K562 (cell line): ENCODE results near the gene AKNAD1. TPM values are rescaled to one million over a fixed set of nuclear protein-coding genes. Genes with fewer than 3 reads are reported as not detected.

Experiments used
- ATAC-seq: fragments of 200-7000 bp; cut with Tn5 transposase; 3 replicates; pipeline ENCODE4 v1.9.1; 2020; ENCODE audit warnings: moderate library complexity
- BruUV-seq: library from RNA; stranded (reverse); fragments of 400-500 nt; replicated peaks from 2 replicates; lab custom pipeline; 2021; lab: Mats Ljungman, UMichigan
- CTCF ChIA-PET: fragments of 300-600 bp; formaldehyde crosslinking; extraction: SDS; loops from one replicate; lab custom pipeline; 2021; ENCODE audit warnings: low intra/inter-chr PET ratio; lab: Yijun Ruan, JAX
- POLR2A ChIA-PET: fragments of 300-600, 350-650 bp; sonication (Branson Sonifier 250); formaldehyde crosslinking; extraction: SDS; loops from one replicate; lab custom pipeline; 2021; ENCODE audit warnings: antibody characterized with exemption, inconsistent platforms; lab: Yijun Ruan, JAX
- DNase-seq, 4 experiments: peaks; one replicate each; pipeline versions ENCODE4 v3.0.0 to v3.0.0-alpha.2; 2011 to 2018; ENCODE audit warnings: low spot score in 3 of 4, mixed read lengths in 3 of 4; ENCODE audit errors: extremely low read depth in 1 of 4
- FAIRE-seq: peaks from 2 replicates; lab custom pipeline; 2011; peaks lifted over from hg19 to GRCh38; lab: Jason Lieb, UNC
- H2AFZ ChIP-seq: 2 replicates; pipeline ENCODE4 v1.6.0; 2011; ENCODE audit warnings: low read depth, low read length, control low read depth, inconsistent platforms
- H3K27ac ChIP-seq: fragments of 200-600 bp; 3 replicates; pipeline ENCODE4 v1.8.0; 2011; ENCODE audit warnings: low read depth, mild to moderate bottlenecking, control low read depth, inconsistent platforms, low read length, moderate library complexity, mixed read lengths; ENCODE audit errors: extremely low read depth
- H3K27me3 ChIP-seq, 2 experiments: fragments of 300-600 bp in 1 of 2; 2 replicates in 1 of 2; 3 replicates in 1 of 2; pipeline versions ENCODE4 v1.6.0 to v1.8.0; 2011; ENCODE audit warnings: inconsistent platforms in 2 of 2, low read length in 2 of 2, mild to moderate bottlenecking in 1 of 2, mixed read lengths in 1 of 2, moderate library complexity in 1 of 2; ENCODE audit not compliant: control insufficient read depth in 2 of 2, insufficient read depth in 2 of 2
- H3K36me3 ChIP-seq: fragments of 300-600 bp; 3 replicates; pipeline ENCODE4 v1.8.0; 2011; ENCODE audit warnings: mild to moderate bottlenecking, low read length, inconsistent platforms; ENCODE audit not compliant: control insufficient read depth, insufficient read depth
- H3K4me1 ChIP-seq, 2 experiments: fragments of 200-600 bp in 1 of 2; replicated peaks in 1 of 2; 2 replicates in 1 of 2; 3 replicates in 1 of 2; pipeline versions ENCODE4 v1.5.1 to v1.8.0; 2011; ENCODE audit warnings: inconsistent platforms in 2 of 2, low read length in 2 of 2, mild to moderate bottlenecking in 1 of 2, mixed read lengths in 1 of 2, moderate library complexity in 1 of 2; ENCODE audit not compliant: control insufficient read depth in 2 of 2, insufficient read depth in 2 of 2
- H3K4me2 ChIP-seq: 2 replicates; pipeline ENCODE4 v1.6.1; 2011; ENCODE audit warnings: low read length, control low read depth, inconsistent platforms, mixed read lengths; ENCODE audit not compliant: insufficient read depth
- H3K4me3 ChIP-seq: fragments of 200-600 bp; sonication (generic), shearing (Covaris generic); 2 replicates; pipeline ENCODE4 v1.5.1; 2016; ENCODE audit warnings: control low read depth, inconsistent platforms
- H3K79me2 ChIP-seq: fragments of 200-600 bp; 3 replicates; pipeline ENCODE4 v1.8.0; 2011; ENCODE audit warnings: low read length, inconsistent platforms; ENCODE audit not compliant: control insufficient read depth, insufficient read depth
- H3K9ac ChIP-seq, 2 experiments: 2 replicates each; pipeline versions ENCODE4 v1.6.0 to v1.6.1; 2011; ENCODE audit warnings: low read depth in 2 of 2, low read length in 2 of 2, control low read depth in 1 of 2, inconsistent platforms in 1 of 2, mild to moderate bottlenecking in 1 of 2, mixed read lengths in 1 of 2; ENCODE audit not compliant: insufficient read depth in 1 of 2
- H3K9me1 ChIP-seq: one replicate; pipeline ENCODE4 v1.6.0; 2011; ENCODE audit warnings: inconsistent platforms, mild to moderate bottlenecking, low read length, moderate library complexity; ENCODE audit not compliant: control insufficient read depth, insufficient read depth
- H3K9me3 ChIP-seq: replicated peaks from 2 replicates; pipeline ENCODE4 v1.5.1; 2011; ENCODE audit warnings: low read depth, low read length, inconsistent platforms; ENCODE audit not compliant: control insufficient read depth, insufficient read depth
- H4K20me1 ChIP-seq: replicated peaks from 2 replicates; pipeline ENCODE4 v1.6.1; 2011; ENCODE audit warnings: low read length, inconsistent platforms, mixed read lengths; ENCODE audit not compliant: control insufficient read depth, insufficient read depth
- EP400 ChIP-seq: fragments of 450-650 bp; IDR thresholded peaks from 2 replicates; pipeline ENCODE4 v1.6.1; 2017; ENCODE audit warnings: antibody characterized with exemption, mild to moderate bottlenecking, moderate library complexity
- ZNF318 ChIP-seq, 2 experiments: fragments of 450-650 bp; IDR thresholded peaks; 2 replicates each; pipeline ENCODE4 v1.6.1; 2016; ENCODE audit warnings: mild to moderate bottlenecking in 2 of 2, borderline replicate concordance in 1 of 2, low read depth in 1 of 2, moderate library complexity in 1 of 2
- WGBS: fragments of 100-300 bp; shearing (Covaris generic); methylation state at CpG from one replicate; pipeline ENCODE4 v1.1.6; 2016; ENCODE audit warnings: low coverage, mixed read lengths; ENCODE audit not compliant: insufficient coverage; ENCODE audit errors: missing lambda C conversion rate; 5-methylcytosine and 5-hydroxymethylcytosine counted together
- in situ Hi-C: fragments of 300-500 bp; cut with MboI; formaldehyde crosslinking; loops from 4 replicates; pipeline ENCODE4 v1.15.0; 2018; ENCODE audit warnings: inconsistent platforms, mixed read lengths
- intact Hi-C: fragments of 100-400 bp; cut with micrococcal nuclease; formaldehyde crosslinking; loops from 2 replicates; pipeline ENCODE4 v1.14.2; 2022
- polyA plus RNA-seq, 8 experiments: library from polyadenylated mRNA; depleted of rRNA in 4 of 8; stranded (reverse) in 5 of 8; unstranded in 3 of 8; fragments of >200 nt; fragmentation: Nextera tagmentation in 2 of 8; fragmentation: Illumina TruSeq in 1 of 8; extraction: Ambion mirVana in 2 of 8; extraction: Trizol in 1 of 8; gene quantifications; 2 replicates each; pipeline versions ENCODE4 v1.2.1 to v1.2.3, GENCODE V29; 2011 to 2014; ENCODE audit warnings: inconsistent platforms in 1 of 8, missing spikeins in 1 of 8
- total RNA-seq, 7 experiments: library from RNA; depleted of rRNA in 6 of 7; stranded (reverse); fragments of >200 nt in 6 of 7; fragmentation: Illumina TruSeq in 2 of 7; extraction: Trizol in 2 of 7; gene quantifications; 2 replicates each; pipeline versions ENCODE4 v1.2.1 to v1.2.3, GENCODE V29; 2011 to 2021; ENCODE audit warnings: low replicate concordance in 1 of 7

Gene AKNAD1
- total and polyA plus RNA-seq, 9 of the 15 experiments (the other 6 are each of a cell fraction or from before 2014, with no cell fraction given), result 0.13 to 0.30 TPM; not detected in 7

- 48% methylated on average over 1 of the region's 1 CpG for WGBS
- Histone ChIP-seq H3K9me1 (no peaks in the 10 kb centered on the region), H3K4me3 (no peak overlapping the region), H3K27me3 (no peaks in the 10 kb centered on the region), H4K20me1 (no peaks in the 10 kb centered on the region), H3K4me1 (peaks cover 6 to 11% of the 10 kb centered on the region in 2 experiments; a peak in 3 of 5 replicates), H3K4me2 (no peak overlapping the region), H3K36me3 (no peaks in the 10 kb centered on the region), H3K79me2 (peaks cover 32% of the 10 kb centered on the region), H3K9me3 (no peaks in the 10 kb centered on the region), H3K27ac (no peak overlapping the region), H2AFZ (no peak overlapping the region), H3K9ac (no peak overlapping the region)
- intact Hi-C loops (no loop called here), in situ Hi-C loops (no loop called here)
- ChIA-PET POLR2A (interaction anchor here (0.6 to 1.2 kb wide), 4 partner anchors 11 to 229 kb away, joined by 3 read pairs; no protein-coding TSS in a partner anchor), CTCF (no interaction called here)
- BruUV-seq, result no TSS peak
- FAIRE-seq (no peak), DNase-seq (no peak), ATAC-seq (no peak)
- TF ChIP-seq EP400, result 0 out of 2 replicates have a peak, but pooled peaks have one; percentile 4
- TF ChIP-seq ZNF318 (IDR thresholded peaks at IDR 0.05; ENCODE audit: borderline replicate concordance in 1 of 2, low read depth in 1 of 2), result no peak
Observed at GRCh38 chr1:108881369-108881768, 24.5 kb upstream of the AKNAD1 start.
